Measurements from ENCODE around the gene PDE1A.

DNA sequence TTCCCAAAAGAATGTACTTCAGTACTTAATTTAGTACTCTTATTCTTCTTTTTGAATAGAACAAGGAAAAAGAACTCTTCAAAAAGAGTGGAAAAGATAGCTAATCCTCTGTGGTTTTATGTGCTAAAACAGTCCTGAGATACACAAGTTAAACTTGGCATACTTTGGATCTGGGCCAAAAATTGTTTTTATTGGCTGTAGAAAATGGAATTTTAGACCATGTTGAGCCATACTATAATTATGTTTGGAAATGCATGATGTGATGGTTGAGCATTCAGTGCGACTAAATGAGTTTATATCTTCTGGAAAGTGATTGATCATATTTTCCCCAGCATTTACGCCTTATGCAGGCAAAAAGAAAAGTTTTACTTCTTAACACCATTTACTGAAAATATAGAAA lies 18.0 kb upstream of the PDE1A start:
- no peak for TF ChIP-seq CEBPB (IDR thresholded peaks at IDR 0.05; ENCODE audit: low read depth, low read length)
- TF ChIP-seq SMC3 (IDR thresholded peaks at IDR 0.05; ENCODE audit: low read depth, low read length) = no peak
- TF ChIP-seq RAD21 (IDR thresholded peaks at IDR 0.05; ENCODE audit: low read length) = no peak
- TF ChIP-seq, protein P1, sequence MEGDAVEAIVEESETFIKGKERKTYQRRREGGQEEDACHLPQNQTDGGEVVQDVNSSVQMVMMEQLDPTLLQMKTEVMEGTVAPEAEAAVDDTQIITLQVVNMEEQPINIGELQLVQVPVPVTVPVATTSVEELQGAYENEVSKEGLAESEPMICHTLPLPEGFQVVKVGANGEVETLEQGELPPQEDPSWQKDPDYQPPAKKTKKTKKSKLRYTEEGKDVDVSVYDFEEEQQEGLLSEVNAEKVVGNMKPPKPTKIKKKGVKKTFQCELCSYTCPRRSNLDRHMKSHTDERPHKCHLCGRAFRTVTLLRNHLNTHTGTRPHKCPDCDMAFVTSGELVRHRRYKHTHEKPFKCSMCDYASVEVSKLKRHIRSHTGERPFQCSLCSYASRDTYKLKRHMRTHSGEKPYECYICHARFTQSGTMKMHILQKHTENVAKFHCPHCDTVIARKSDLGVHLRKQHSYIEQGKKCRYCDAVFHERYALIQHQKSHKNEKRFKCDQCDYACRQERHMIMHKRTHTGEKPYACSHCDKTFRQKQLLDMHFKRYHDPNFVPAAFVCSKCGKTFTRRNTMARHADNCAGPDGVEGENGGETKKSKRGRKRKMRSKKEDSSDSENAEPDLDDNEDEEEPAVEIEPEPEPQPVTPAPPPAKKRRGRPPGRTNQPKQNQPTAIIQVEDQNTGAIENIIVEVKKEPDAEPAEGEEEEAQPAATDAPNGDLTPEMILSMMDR (conservative IDR thresholded peaks at IDR 0.05; ENCODE audit: low read depth, low read length) = no peak
- TF ChIP-seq POLR2A (IDR thresholded peaks at IDR 0.05; ENCODE audit: low read depth, low read length) = no peak
- TF ChIP-seq FOS (IDR thresholded peaks at IDR 0.05; ENCODE audit: low read depth, low read length) = no peak
- no peak for TF ChIP-seq NFE2L2 (IDR thresholded peaks at IDR 0.05; ENCODE audit: low read depth, low read length)
- no peak for TF ChIP-seq MXI1 (IDR thresholded peaks at IDR 0.05; ENCODE audit: borderline replicate concordance, low read depth, low read length)
- TF ChIP-seq BHLHE40 (IDR thresholded peaks at IDR 0.05; ENCODE audit: low read depth, low read length) = no peak
- TF ChIP-seq, protein P2, sequence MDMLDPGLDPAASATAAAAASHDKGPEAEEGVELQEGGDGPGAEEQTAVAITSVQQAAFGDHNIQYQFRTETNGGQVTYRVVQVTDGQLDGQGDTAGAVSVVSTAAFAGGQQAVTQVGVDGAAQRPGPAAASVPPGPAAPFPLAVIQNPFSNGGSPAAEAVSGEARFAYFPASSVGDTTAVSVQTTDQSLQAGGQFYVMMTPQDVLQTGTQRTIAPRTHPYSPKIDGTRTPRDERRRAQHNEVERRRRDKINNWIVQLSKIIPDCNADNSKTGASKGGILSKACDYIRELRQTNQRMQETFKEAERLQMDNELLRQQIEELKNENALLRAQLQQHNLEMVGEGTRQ (IDR thresholded peaks at IDR 0.05; ENCODE audit: low read depth, low read length) = no peak
- TF ChIP-seq, protein P3, sequence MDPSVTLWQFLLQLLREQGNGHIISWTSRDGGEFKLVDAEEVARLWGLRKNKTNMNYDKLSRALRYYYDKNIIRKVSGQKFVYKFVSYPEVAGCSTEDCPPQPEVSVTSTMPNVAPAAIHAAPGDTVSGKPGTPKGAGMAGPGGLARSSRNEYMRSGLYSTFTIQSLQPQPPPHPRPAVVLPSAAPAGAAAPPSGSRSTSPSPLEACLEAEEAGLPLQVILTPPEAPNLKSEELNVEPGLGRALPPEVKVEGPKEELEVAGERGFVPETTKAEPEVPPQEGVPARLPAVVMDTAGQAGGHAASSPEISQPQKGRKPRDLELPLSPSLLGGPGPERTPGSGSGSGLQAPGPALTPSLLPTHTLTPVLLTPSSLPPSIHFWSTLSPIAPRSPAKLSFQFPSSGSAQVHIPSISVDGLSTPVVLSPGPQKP (IDR thresholded peaks at IDR 0.05; ENCODE audit: borderline replicate concordance, low read depth, low read length) = no peak
